SK-N-SH (cell line): ENCODE data around the gene STK17B.

Experiments used
- USF1 ChIP-seq: IDR thresholded peaks from 2 replicates; pipeline ENCODE4 v1.4.0; 2012; ENCODE audit warnings: low read depth, borderline replicate concordance
- USF2 ChIP-seq: fragments of 150-350 bp; IDR thresholded peaks from 2 replicates; pipeline ENCODE4 v1.6.1; 2017; ENCODE audit warnings: antibody characterized with exemption, low read length, low read depth, borderline replicate concordance
- ZBTB33 ChIP-seq: IDR thresholded peaks from 2 replicates; pipeline ENCODE4 v1.4.0; 2012; ENCODE audit warnings: low read depth, borderline replicate concordance

- TF ChIP-seq ZBTB33 = no peak
- TF ChIP-seq USF2 = no peak
- no peak for TF ChIP-seq USF1
Measured at GRCh38 chr2:196136151-196136550, 35.2 kb downstream of the STK17B start.
